SU-DHL-6 (cell line): Measurements from ENCODE around the gene ARF3.

Experiments used
- H2AFZ ChIP-seq: fragments of 200-600 bp; sonication (generic); 2 replicates; pipeline ENCODE4 v1.6.1; 2014; ENCODE audit warnings: low read depth, mild to moderate bottlenecking, moderate library complexity, mixed read lengths, antibody characterized with exemption, low read length; ENCODE audit not compliant: severe bottlenecking
- H3F3A ChIP-seq: fragments of 200-600 bp; shearing (Covaris generic); 2 replicates; pipeline ENCODE4 v1.6.0; 2016; ENCODE audit warnings: antibody characterized with exemption, mild to moderate bottlenecking; ENCODE audit not compliant: insufficient read depth
- H3K27ac ChIP-seq: fragments of 200-600 bp; sonication (generic); 2 replicates; pipeline ENCODE4 v1.5.1; 2016; ENCODE audit warnings: low read depth, mild to moderate bottlenecking, low read length, moderate library complexity, mixed read lengths
- H3K27me3 ChIP-seq: fragments of 200-600 bp; sonication (generic), shearing (Covaris generic); 2 replicates; pipeline ENCODE4 v1.6.0; 2014; ENCODE audit warnings: mild to moderate bottlenecking, low read length
- H3K36me3 ChIP-seq: fragments of 200-600 bp; sonication (generic); 2 replicates; pipeline ENCODE4 v1.6.1; 2014; ENCODE audit warnings: mild to moderate bottlenecking, low read length, mixed read lengths
- H3K4me2 ChIP-seq: fragments of 300-600, 200-600 bp; shearing (Covaris generic), sonication (generic); 2 replicates; pipeline ENCODE4 v1.6.0; 2014; ENCODE audit warnings: low read length, low read depth, mild to moderate bottlenecking; ENCODE audit not compliant: poor library complexity, severe bottlenecking
- H3K4me3 ChIP-seq: fragments of 200-600 bp; sonication (generic); 2 replicates; pipeline ENCODE4 v1.5.1; 2014; ENCODE audit warnings: antibody characterized with exemption, low read length, mild to moderate bottlenecking, mixed read lengths; ENCODE audit not compliant: insufficient read depth, poor library complexity, severe bottlenecking
- H3K79me2 ChIP-seq: fragments of 200-600 bp; sonication (generic); 2 replicates; pipeline ENCODE4 v1.6.1; 2014; ENCODE audit warnings: mild to moderate bottlenecking, low read length, moderate library complexity; ENCODE audit not compliant: insufficient read depth
- H3K9ac ChIP-seq: fragments of 200-600 bp; sonication (generic); 2 replicates; pipeline ENCODE4 v1.7.0; 2014; ENCODE audit warnings: mild to moderate bottlenecking, low read length
- H3K9me2 ChIP-seq: fragments of 200-600 bp; sonication (generic); replicated peaks from 2 replicates; pipeline ENCODE4 v1.6.1; 2014; ENCODE audit warnings: low read length; ENCODE audit not compliant: insufficient read depth
- H3K9me3 ChIP-seq: fragments of 200-600 bp; sonication (generic); 2 replicates; pipeline ENCODE4 v1.6.1; 2014; ENCODE audit warnings: low read length, mixed read lengths; ENCODE audit not compliant: insufficient read depth
- H4K20me1 ChIP-seq: fragments of 200-600 bp; sonication (generic); 2 replicates; pipeline ENCODE4 v1.6.1; 2014; ENCODE audit warnings: low read depth, mild to moderate bottlenecking, antibody characterized with exemption, low read length, moderate library complexity, mixed read lengths
- CTCF ChIP-seq: fragments of 200-600 bp; sonication (generic); IDR thresholded peaks from one replicate; pipeline ENCODE4 v1.5.1; 2017; ENCODE audit warnings: antibody characterized with exemption, mild to moderate bottlenecking, low read length, moderate library complexity; ENCODE audit not compliant: insufficient read depth, poor library complexity, severe bottlenecking
- EZH2phosphoT487 ChIP-seq: fragments of 200-600 bp; sonication (generic), shearing (Covaris generic); conservative IDR thresholded peaks from 2 replicates; pipeline ENCODE4 v1.6.1; 2018; ENCODE audit warnings: mild to moderate bottlenecking, antibody characterized with exemption, low read length, moderate library complexity, mixed read lengths

Gene ARF3

GRCh38 chr12:48998497-48999353, 41.4 kb upstream of the ARF3 start:
- Histone ChIP-seq H3K27me3 (no peaks in the 10 kb centered on the region), H3K9ac (peak overlapping the region; percentile 70), H3F3A (0 out of 2 replicates have a peak, but pooled peaks cover 4% of the 10 kb centered on the region)

DNA sequence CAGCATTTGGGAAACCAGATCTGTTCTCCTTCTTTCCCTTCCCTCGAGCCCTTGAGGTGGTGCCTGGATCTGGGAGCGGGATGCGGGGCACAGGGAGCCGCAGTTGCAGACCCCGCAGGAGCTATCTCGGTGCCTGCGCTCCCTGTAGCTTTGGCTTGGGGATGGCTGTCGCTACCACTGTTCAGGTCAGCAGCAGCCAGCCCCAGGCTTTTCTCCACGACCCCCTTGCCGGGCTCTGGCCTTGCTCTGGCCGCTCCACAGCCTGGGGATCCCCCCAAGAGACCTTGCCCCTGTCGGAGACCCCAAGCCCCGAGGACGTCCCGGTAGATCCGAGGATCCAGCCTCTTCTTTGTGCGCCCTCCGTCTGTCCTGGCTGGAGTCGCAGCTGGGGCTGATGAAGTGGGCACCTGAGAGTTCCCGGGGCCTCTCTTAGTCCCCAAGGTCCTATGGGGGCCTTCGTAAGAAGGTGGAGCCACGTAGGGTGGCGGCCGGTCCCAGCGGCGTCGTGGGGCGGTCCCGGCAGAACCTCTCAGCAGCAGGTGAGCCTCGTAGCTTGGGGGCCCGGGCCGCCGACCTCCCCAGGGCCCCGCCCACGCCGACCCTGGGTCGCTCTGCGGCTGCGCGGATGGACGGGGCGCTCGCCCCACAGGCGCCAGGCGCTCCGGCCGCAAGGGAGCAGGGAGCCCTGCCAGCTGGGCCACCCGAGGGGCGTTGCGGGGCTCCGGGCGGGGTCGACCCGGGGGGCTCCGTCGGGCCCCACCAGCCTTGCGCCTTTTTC, 40.6 kb upstream of the ARF3 start:
- H3K27me3 ChIP-seq, result no peaks in the 10 kb centered on the region
- peak overlapping the region; percentile 39 for H2AFZ ChIP-seq
- H3K36me3 ChIP-seq, result no peaks in the 10 kb centered on the region
- H3K27ac ChIP-seq, result no peak overlapping the region; the same call in 1 of the 2 replicates
- H3K79me2 ChIP-seq, result 0 out of 2 replicates have a peak, but pooled peaks cover 9% of the 10 kb centered on the region
- no peaks in the 10 kb centered on the region for H3K9me2 ChIP-seq
- H3F3A ChIP-seq, result 0 out of 2 replicates have a peak, but pooled peaks cover 4% of the 10 kb centered on the region
- H4K20me1 ChIP-seq, result no peaks in the 10 kb centered on the region
- H3K9me3 ChIP-seq, result no peaks in the 10 kb centered on the region
- H3K4me3 ChIP-seq, result peak overlapping the region; percentile 60
- no peak for TF ChIP-seq EZH2phosphoT487
- TF ChIP-seq CTCF, result no peak
- H3K4me2 ChIP-seq, result peak overlapping the region; percentile 62
- H3K9ac ChIP-seq, result peak overlapping the region; percentile 70

More at GRCh38 chr12:48998497-48999353, 41.4 kb upstream of the ARF3 start:
- H3K4me2 ChIP-seq, result peak overlapping the region; percentile 62
- H3K9me2 ChIP-seq, result no peaks in the 10 kb centered on the region
- H4K20me1 ChIP-seq, result no peaks in the 10 kb centered on the region
- TF ChIP-seq CTCF (no peak), EZH2phosphoT487 (no peak)
- no peak overlapping the region; the same call in 1 of the 2 replicates for H3K27ac ChIP-seq
- peak overlapping the region; percentile 39 for H2AFZ ChIP-seq
- H3K9me3 ChIP-seq, result no peaks in the 10 kb centered on the region
- peak overlapping the region; percentile 60 for H3K4me3 ChIP-seq
- 0 out of 2 replicates have a peak, but pooled peaks cover 12% of the 10 kb centered on the region for H3K79me2 ChIP-seq
- no peaks in the 10 kb centered on the region for H3K36me3 ChIP-seq

- no peak overlapping the region for H3K27ac ChIP-seq
- peak overlapping the region; percentile 62 for H3K4me2 ChIP-seq
- no peaks in the 10 kb centered on the region for H3K9me3 ChIP-seq
- H3K4me3 ChIP-seq, result peak overlapping the region; percentile 60
- no peaks in the 10 kb centered on the region for H3K27me3 ChIP-seq
- H3K79me2 ChIP-seq, result 0 out of 2 replicates have a peak, but pooled peaks cover 9% of the 10 kb centered on the region
- peak overlapping the region; percentile 70 for H3K9ac ChIP-seq
- no peaks in the 10 kb centered on the region for H3K9me2 ChIP-seq
- H3K36me3 ChIP-seq, result no peaks in the 10 kb centered on the region
- 0 out of 2 replicates have a peak, but pooled peaks cover 4% of the 10 kb centered on the region for H3F3A ChIP-seq
- peak; percentile 55 for TF ChIP-seq CTCF
- no peak for TF ChIP-seq EZH2phosphoT487
- H2AFZ ChIP-seq, result peak overlapping the region; percentile 39
- no peaks in the 10 kb centered on the region for H4K20me1 ChIP-seq
Measured at GRCh38 chr12:48996794-48997718, 39.8 kb upstream of the ARF3 start.
